WTC11 (cell line): Measurements from ENCODE around the gene SLC2A9. TPM values are rescaled to one million over a fixed set of nuclear protein-coding genes. Genes with fewer than 3 reads are reported as not detected.

Experiments
- ATAC-seq: fragments of 200-7000 bp; cut with Tn5 transposase; 2 replicates; pipeline ENCODE4 v1.10.0; 2021; ENCODE audit warnings: mild to moderate bottlenecking, moderate library complexity
- CTCF ChIA-PET: fragments of 300-600 bp; sonication (Branson Sonifier 250); formaldehyde crosslinking; loops from one replicate; lab custom pipeline; 2021; ENCODE audit warnings: antibody characterized with exemption; lab: Charles Lee
- POLR2A ChIA-PET: fragments of 350-600 bp; sonication (Branson Sonifier 250); formaldehyde crosslinking; loops from one replicate; lab custom pipeline; 2021; ENCODE audit warnings: antibody characterized with exemption; lab: Charles Lee
- DNase-seq: peaks from one replicate; pipeline ENCODE4 v3.0.0; 2021; ENCODE audit warnings: low spot score
- H3K27ac Mint-ChIP-seq: 2 replicates; pipeline ENCODE4 v1.8.0; 2021; ENCODE audit warnings: mixed read lengths
- H3K27me3 Mint-ChIP-seq: 2 replicates; pipeline ENCODE4 v1.8.0; 2021; ENCODE audit warnings: low read depth, mild to moderate bottlenecking, moderate library complexity, mixed read lengths
- H3K36me3 Mint-ChIP-seq: 2 replicates; pipeline ENCODE4 v1.8.0; 2021; ENCODE audit warnings: mixed read lengths
- H3K4me1 Mint-ChIP-seq: 2 replicates; pipeline ENCODE4 v1.8.0; 2022; ENCODE audit warnings: mixed read lengths
- H3K4me3 Mint-ChIP-seq: 2 replicates; pipeline ENCODE4 v1.8.0; 2021; ENCODE audit warnings: mild to moderate bottlenecking, moderate library complexity, mixed read lengths
- H3K9me3 Mint-ChIP-seq: 2 replicates; pipeline ENCODE4 v1.8.0; 2021; ENCODE audit warnings: mixed read lengths
- AFF4 ChIP-seq: sonication (generic); formaldehyde crosslinking; IDR thresholded peaks from 2 replicates; pipeline ENCODE4 v1.8.1; 2023; ENCODE audit warnings: mild to moderate bottlenecking, missing genetic modification reagents, borderline replicate concordance
- AR ChIP-seq: fragments of 250-450 bp; sonication (Bioruptor Pico); IDR thresholded peaks from 2 replicates; pipeline ENCODE4 v1.9.0; 2021; ENCODE audit warnings: mild to moderate bottlenecking
- ATF3 ChIP-seq: sonication (generic); formaldehyde crosslinking; conservative IDR thresholded peaks from 2 replicates; pipeline ENCODE4 v1.8.1; 2022; ENCODE audit warnings: mild to moderate bottlenecking, missing genetic modification reagents
- GABPB1 ChIP-seq: sonication (generic); formaldehyde crosslinking; IDR thresholded peaks from 2 replicates; pipeline ENCODE4 v1.8.1; 2023; ENCODE audit warnings: mild to moderate bottlenecking, missing genetic modification reagents
- GTF2I ChIP-seq: fragments of 250-450 bp; sonication (Bioruptor Pico); conservative IDR thresholded peaks from 2 replicates; pipeline ENCODE4 v1.4.0; 2021; ENCODE audit warnings: mild to moderate bottlenecking
- HMGA2 ChIP-seq: fragments of 250-450 bp; sonication (Bioruptor Pico); IDR thresholded peaks from 2 replicates; pipeline ENCODE4 v1.4.0; 2021; ENCODE audit warnings: mild to moderate bottlenecking, moderate library complexity
- KAT7 ChIP-seq: sonication (generic); formaldehyde crosslinking; IDR thresholded peaks from 2 replicates; pipeline ENCODE4 v1.8.1; 2023; ENCODE audit warnings: missing genetic modification reagents, mild to moderate bottlenecking, borderline replicate concordance
- TEAD1 ChIP-seq: sonication (generic); formaldehyde crosslinking; IDR thresholded peaks from 2 replicates; pipeline ENCODE4 v1.8.0; 2022; ENCODE audit warnings: mild to moderate bottlenecking, missing genetic modification reagents
- USF1 ChIP-seq: sonication (generic); formaldehyde crosslinking; IDR thresholded peaks from 2 replicates; pipeline ENCODE4 v1.8.0; 2022; ENCODE audit warnings: mild to moderate bottlenecking, missing genetic modification reagents
- ZNF423 ChIP-seq: fragments of 250-450 bp; sonication (Bioruptor Pico); IDR thresholded peaks from 2 replicates; pipeline ENCODE4 v2.1.2; 2022; ENCODE audit warnings: mild to moderate bottlenecking, moderate library complexity
- ZNF671 ChIP-seq: fragments of 250-450 bp; sonication (Bioruptor Pico); IDR thresholded peaks from 2 replicates; pipeline ENCODE4 v1.8.0; 2021; ENCODE audit warnings: mild to moderate bottlenecking
- total RNA-seq: library from RNA; stranded (reverse); gene quantifications from 3 replicates; pipeline ENCODE4 v1.2.3, GENCODE V29; 2021

The SLC2A9 gene
- total RNA-seq, 1 experiment from 2014 or later: not detected

GRCh38 chr4:10034136-10034535, 12.8 kb upstream of the SLC2A9 start (continued):
- no peak for TF ChIP-seq AFF4
- no peak for TF ChIP-seq AR (CRISPR knock-in tag)
- TF ChIP-seq TEAD1 (CRISPR knock-in tag): no peak
- no peak for TF ChIP-seq ATF3 (CRISPR knock-in tag)
- no peak for TF ChIP-seq ZNF671 (CRISPR knock-in tag)

GRCh38 chr4:10033191-10033881, 12.0 kb upstream of the SLC2A9 start:
- Mint-ChIP-seq H3K27ac (no peak overlapping the region), H3K27me3 (no peaks in the 10 kb centered on the region; the same call in 1 of the 2 replicates), H3K4me1 (0 out of 2 replicates have a peak, but pooled peaks cover 10% of the 10 kb centered on the region), H3K9me3 (no peaks in the 10 kb centered on the region), H3K36me3 (no peaks in the 10 kb centered on the region), H3K4me3 (no peak overlapping the region)
- TF ChIP-seq GTF2I (no peak), HMGA2 (no peak), GABPB1 (CRISPR knock-in tag) (no peak), KAT7 (CRISPR knock-in tag) (no peak)
- DNase-seq: no peak
- POLR2A ChIA-PET: no interaction called here
- CTCF ChIA-PET: interaction anchor here (0.9 to 1.5 kb wide), 3 partner anchors 18 to 268 kb away, joined by 3 to 5 read pairs (median 3); no protein-coding TSS in a partner anchor
- no peak for ATAC-seq

DNA sequence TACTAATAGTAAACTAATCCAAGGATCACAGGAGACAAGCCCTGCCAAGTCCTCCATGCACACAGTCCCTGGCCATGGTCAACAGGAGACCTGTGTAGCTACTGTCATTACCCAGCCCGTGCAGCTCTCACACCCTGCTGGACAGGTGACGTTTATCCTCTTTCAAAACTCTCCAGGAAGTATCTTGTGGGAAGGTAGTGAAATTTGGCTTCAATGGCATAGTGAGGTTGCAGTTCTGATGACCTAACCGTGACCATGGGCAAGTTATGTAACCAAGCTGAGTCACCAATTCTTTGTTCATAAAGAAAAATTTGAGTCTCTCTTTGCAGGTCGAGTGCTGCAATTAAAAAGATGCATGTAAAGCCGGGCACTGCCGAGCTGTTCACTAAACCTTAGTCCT, 11.3 kb upstream of the SLC2A9 start:
- H3K27me3 Mint-ChIP-seq: no peaks in the 10 kb centered on the region; the same call in 1 of the 2 replicates
- TF ChIP-seq USF1 (CRISPR knock-in tag) (no peak), GABPB1 (CRISPR knock-in tag) (0 out of 2 replicates have a peak, but pooled peaks have one; percentile 12), ZNF423 (CRISPR knock-in tag) (no peak)
- ATAC-seq (no peak), DNase-seq (no peak)
- no peak overlapping the region for H3K27ac Mint-ChIP-seq
- H3K4me3 Mint-ChIP-seq: no peak overlapping the region
- H3K4me1 Mint-ChIP-seq: 0 out of 2 replicates have a peak, but pooled peaks cover 10% of the 10 kb centered on the region
- ChIA-PET CTCF (interaction anchor here (1.5 kb wide), 1 partner anchor 17 kb away, joined by 5 read pairs; no protein-coding TSS in a partner anchor), POLR2A (no interaction called here)
- H3K9me3 Mint-ChIP-seq: no peaks in the 10 kb centered on the region
- H3K36me3 Mint-ChIP-seq: no peaks in the 10 kb centered on the region
